Fibroblast of pulmonary artery (primary cell): ENCODE data around the gene PPM1M.
A peak's percentile ranks its signal among the peaks of the same experiment; 100 is the strongest.
"Not testable (repeated sequence)": the region's sequence is repeated elsewhere in the genome, so short reads cannot be mapped to it uniquely, and the experiment has no call there.

Experiments used
- DNase-seq: peaks from one replicate; pipeline ENCODE4 v3.0.0-alpha.2; 2010; ENCODE audit warnings: low read depth
- H3K4me3 ChIP-seq: replicated peaks from 2 replicates; pipeline ENCODE4 v1.5.1; 2011; ENCODE audit warnings: low read depth, mild to moderate bottlenecking, control low read depth, low read length, moderate library complexity
- CTCF ChIP-seq: IDR thresholded peaks from 2 replicates; pipeline ENCODE4 v1.5.1; 2011; ENCODE audit warnings: mild to moderate bottlenecking, control low read depth, low read length, inconsistent platforms; ENCODE audit errors: missing control alignments

PPM1M gene

GRCh38 chr3:52277972-52278509 lies 32.5 kb downstream of the PPM1M start:
- H3K4me3 ChIP-seq: peak overlapping the region; percentile 95
- TF ChIP-seq CTCF: peak; percentile 40
- peak; percentile 46 for DNase-seq

GRCh38 chr3:52278510-52279069 lies 33.0 kb downstream of the PPM1M start, which contains the start of gene WDR82:
Gene WDR82, minus strand, starts transcription at chr3:52278649. Its CDS starts 288 bp downstream, at chr3:52278361.
- DNase-seq: peak; percentile 94
- TF ChIP-seq CTCF: peak; percentile 46
- H3K4me3 ChIP-seq: peak within 1 kb of the TSS; percentile 95

GRCh38 chr3:52279596-52279995 lies 34.0 kb downstream of the PPM1M start:
- no peak for TF ChIP-seq CTCF
- peak overlapping the region; percentile 95 for H3K4me3 ChIP-seq
- DNase-seq: no peak

- no peak for TF ChIP-seq CTCF
- H3K4me3 ChIP-seq: peak overlapping the region; percentile 4
- peak; percentile 70 for DNase-seq
Measured at GRCh38 chr3:52280050-52280461, 34.5 kb downstream of the PPM1M start.

- no peak overlapping the region for H3K4me3 ChIP-seq
- no peak for DNase-seq
Measured at GRCh38 chr3:52281981-52282801, 36.6 kb downstream of the PPM1M start.

GRCh38 chr3:52283306-52283705 lies 37.7 kb downstream of the PPM1M start:
- TF ChIP-seq CTCF: no peak
- no peak overlapping the region for H3K4me3 ChIP-seq
- no peak for DNase-seq

More at GRCh38 chr3:52281981-52282801, 36.6 kb downstream of the PPM1M start:
- TF ChIP-seq CTCF: no peak

- H3K4me3 ChIP-seq, DNase-seq: not testable (repeated sequence)
Measured at GRCh38 chr3:52284051-52284450, 38.5 kb downstream of the PPM1M start.
